Vagina (tissue), 2 donors: Measurements from ENCODE around the gene F2.

Experiments used
- CTCF ChIP-seq, 3 experiments: fragments of 450-650 bp in 2 of 3; fragments of 200-600 bp in 1 of 3; sonication (generic) in 1 of 3; IDR thresholded peaks; one replicate each; pipeline ENCODE4 v1.5.1; 2017 to 2019; ENCODE audit warnings: antibody characterized with exemption in 3 of 3, mild to moderate bottlenecking in 2 of 3, moderate library complexity in 2 of 3
- POLR2A ChIP-seq, 2 donors: fragments of 450-650 bp; IDR thresholded peaks; one replicate each; pipeline ENCODE4 v1.6.1; 2017; ENCODE audit warnings: antibody characterized with exemption in 2 of 2, mild to moderate bottlenecking in 2 of 2, moderate library complexity in 2 of 2
- POLR2AphosphoS5 ChIP-seq, 2 donors: sonication (generic); formaldehyde crosslinking; IDR thresholded peaks; one replicate each; pipeline ENCODE4 v1.9.0; 2017; ENCODE audit warnings: antibody characterized with exemption in 2 of 2, mild to moderate bottlenecking in 2 of 2, low read depth in 1 of 2; ENCODE audit not compliant: insufficient read depth in 1 of 2

- no peak for TF ChIP-seq CTCF (IDR thresholded peaks at IDR 0.05)
- TF ChIP-seq POLR2AphosphoS5 (IDR thresholded peaks at IDR 0.05; ENCODE audit: insufficient read depth in 1 of 2, low read depth in 1 of 2) = no peak
- TF ChIP-seq POLR2A (IDR thresholded peaks at IDR 0.05) = no peak
These were observed 38.2 kb upstream of the F2 start for GRCh38 chr11:46680815-46681214.
